ENCODE results near the gene TDRD6. TPM values are rescaled to one million over a fixed set of nuclear protein-coding genes. Genes with fewer than 3 reads are reported as not detected.

TDRD6 gene
- polyA plus RNA-seq, 1 of the 3 experiments (the other 2 are of a cell fraction): not detected

- H3K4me3 ChIP-seq (ENCODE audit: low read depth in 2 of 2, low read length in 1 of 2): no peak overlapping the region
- no peaks in the 10 kb centered on the region for H3K9me3 ChIP-seq
- no peak for DNase-seq
- H3K36me3 ChIP-seq (replicated peaks in 1 of 2; ENCODE audit: control insufficient read depth in 1 of 2, insufficient read depth in 2 of 2, low read length in 1 of 2): no peaks in the 10 kb centered on the region
- no peak overlapping the region for H3K27ac ChIP-seq (ENCODE audit: low read depth in 2 of 2, low read length in 1 of 2)
- H3F3A ChIP-seq (replicated peaks; ENCODE audit: insufficient read depth): no peaks in the 10 kb centered on the region
- H3K4me1 ChIP-seq (ENCODE audit: control insufficient read depth in 1 of 2, insufficient read depth in 2 of 2, low read depth in 1 of 2, low read length in 1 of 2): no peaks in the 10 kb centered on the region
- no peak overlapping the region for H3K4me2 ChIP-seq
- ChIA-PET CTCF (no interaction called here), POLR2A (no interaction called here)
- H3K27me3 ChIP-seq (ENCODE audit: insufficient read depth): no peaks in the 10 kb centered on the region
- no peaks in the 10 kb centered on the region for H3K79me2 ChIP-seq (ENCODE audit: insufficient read depth)
- H4K20me1 ChIP-seq (ENCODE audit: insufficient read depth): no peaks in the 10 kb centered on the region
- no peak overlapping the region for H3K9ac ChIP-seq
- no peak overlapping the region for H2AFZ ChIP-seq (ENCODE audit: low read depth)
- 14% methylated on average over 1 of the region's 1 CpG for WGBS (ENCODE audit: low lambda C conversion rate)
- TF ChIP-seq MAX (IDR thresholded peaks at IDR 0.05; ENCODE audit: low read depth): no peak
- TF ChIP-seq TCF12 (IDR thresholded peaks at IDR 0.05): no peak
- no peak for TF ChIP-seq RCOR1 (IDR thresholded peaks at IDR 0.05; ENCODE audit: low read length)
- no peak for TF ChIP-seq ELF1 (IDR thresholded peaks at IDR 0.05)
- no peak for TF ChIP-seq FOXM1 (IDR thresholded peaks at IDR 0.05; ENCODE audit: low read depth)
- no peak for TF ChIP-seq POLR2AphosphoS5 (IDR thresholded peaks at IDR 0.05; ENCODE audit: low read depth, low read length)
- no peak for TF ChIP-seq NFIC (IDR thresholded peaks at IDR 0.05; ENCODE audit: borderline replicate concordance)
- TF ChIP-seq YY1 (IDR thresholded peaks at IDR 0.05; ENCODE audit: low read depth): no peak
- TF ChIP-seq SMC3 (IDR thresholded peaks at IDR 0.05; ENCODE audit: low read depth, low read length): no peak
- no peak for TF ChIP-seq EP300 (IDR thresholded peaks at IDR 0.05; ENCODE audit: borderline replicate concordance in 1 of 2, low read depth in 1 of 2, low read length in 1 of 2)
- TF ChIP-seq GABPA (IDR thresholded peaks at IDR 0.05; ENCODE audit: low read depth): no peak
- no peak for TF ChIP-seq CHD2 (IDR thresholded peaks at IDR 0.05; ENCODE audit: low read length, partially characterized antibody)
- no peaks in the 10 kb centered on the region for H3K9me2 ChIP-seq
Measured at GRCh38 chr6:46637933-46638332, 49.8 kb upstream of the TDRD6 start.

- no peak overlapping the region for H3K4me2 ChIP-seq
- H3K4me1 ChIP-seq (ENCODE audit: control insufficient read depth in 1 of 2, insufficient read depth in 2 of 2, low read depth in 1 of 2, low read length in 1 of 2): no peaks in the 10 kb centered on the region
- CTCF ChIA-PET: no interaction called here
- H3K9me3 ChIP-seq: no peaks in the 10 kb centered on the region
- TF ChIP-seq EZH2phosphoT487 (IDR thresholded peaks at IDR 0.05; ENCODE audit: borderline replicate concordance, low read depth) (no peak), RCOR1 (IDR thresholded peaks at IDR 0.05; ENCODE audit: low read length) (no peak), USF1 (IDR thresholded peaks at IDR 0.05; ENCODE audit: borderline replicate concordance, low read depth) (no peak)
- H3K9me2 ChIP-seq: no peaks in the 10 kb centered on the region
- 0% methylated on average over 2 of the region's 2 CpGs for WGBS (ENCODE audit: low lambda C conversion rate)
- no peak overlapping the region for H3K27ac ChIP-seq (ENCODE audit: low read depth in 2 of 2, low read length in 1 of 2)
- H3F3A ChIP-seq (replicated peaks; ENCODE audit: insufficient read depth): no peaks in the 10 kb centered on the region
- H3K36me3 ChIP-seq (replicated peaks in 1 of 2; ENCODE audit: control insufficient read depth in 1 of 2, insufficient read depth in 2 of 2, low read length in 1 of 2): no peaks in the 10 kb centered on the region
- H3K9ac ChIP-seq: no peak overlapping the region
- H3K4me3 ChIP-seq (ENCODE audit: low read depth in 2 of 2, low read length in 1 of 2): no peak overlapping the region
- no peak overlapping the region for H2AFZ ChIP-seq (ENCODE audit: low read depth)
- H3K79me2 ChIP-seq (ENCODE audit: insufficient read depth): no peaks in the 10 kb centered on the region
- no peaks in the 10 kb centered on the region for H3K27me3 ChIP-seq (ENCODE audit: insufficient read depth)
- DNase-seq: no peak
- H4K20me1 ChIP-seq (ENCODE audit: insufficient read depth): no peaks in the 10 kb centered on the region
- POLR2A ChIA-PET: no interaction called here
Measured at GRCh38 chr6:46638650-46639049, 49.0 kb upstream of the TDRD6 start.

Data from SK-N-SH (cell line).